GM10248 (cell line): Measurements from ENCODE around the gene TNN.

Source experiments
- CTCF ChIA-PET: fragments of 300-600 bp; sonication (Branson Sonifier 250); formaldehyde crosslinking; extraction: SDS; loops from one replicate; lab custom pipeline; 2021; ENCODE audit warnings: antibody characterized with exemption; lab: Yijun Ruan, JAX
- POLR2A ChIA-PET: fragments of 350-650 bp; sonication (Branson Sonifier 250); formaldehyde crosslinking; extraction: SDS; loops from one replicate; lab custom pipeline; 2020; ENCODE audit warnings: antibody characterized with exemption; lab: Yijun Ruan, JAX
- DNase-seq: peaks from one replicate; pipeline ENCODE4 v3.0.0; 2012; ENCODE audit errors: extremely low spot score
- TF ChIP-seq, protein P1 (sequence below): IDR thresholded peaks from 2 replicates; pipeline ENCODE4 v1.5.1; 2012; ENCODE audit warnings: mild to moderate bottlenecking, low read depth; ENCODE audit errors: extremely low read depth, missing control alignments, control extremely low read depth

TNN gene

DNA sequence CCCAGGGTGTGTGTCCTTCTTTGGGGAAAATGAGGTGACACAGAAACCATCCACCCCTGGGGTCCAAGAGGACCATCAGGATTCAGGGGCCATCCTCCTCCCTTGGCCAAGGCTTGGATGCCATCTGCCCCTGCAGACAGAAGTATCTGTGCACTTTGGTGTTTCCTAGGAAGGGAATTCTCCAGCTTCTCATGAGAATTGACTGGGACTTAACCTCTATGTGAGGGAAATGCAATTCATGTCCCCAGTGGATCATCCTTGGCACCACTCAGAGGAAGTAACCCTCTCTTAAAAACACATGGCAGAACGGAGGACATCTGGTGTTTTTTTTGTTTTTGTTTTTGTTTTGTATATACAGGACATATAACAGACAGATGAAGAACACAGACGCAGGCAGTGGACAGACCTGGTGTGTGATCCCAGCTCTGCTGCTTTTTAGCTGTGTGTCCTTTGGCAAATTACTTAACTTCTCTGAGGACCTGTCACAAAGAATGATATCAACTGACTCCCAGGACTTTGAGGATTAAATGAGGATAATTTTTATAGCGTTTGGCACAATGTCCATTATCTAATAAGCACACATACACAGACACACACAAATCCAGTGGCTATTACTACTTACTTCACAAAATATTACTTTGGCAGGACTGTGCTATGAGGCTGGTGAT lies 3.8 kb downstream of the TNN start:
- DNase-seq = no peak
- CTCF ChIA-PET = no interaction called here
- TF ChIP-seq, protein P1, sequence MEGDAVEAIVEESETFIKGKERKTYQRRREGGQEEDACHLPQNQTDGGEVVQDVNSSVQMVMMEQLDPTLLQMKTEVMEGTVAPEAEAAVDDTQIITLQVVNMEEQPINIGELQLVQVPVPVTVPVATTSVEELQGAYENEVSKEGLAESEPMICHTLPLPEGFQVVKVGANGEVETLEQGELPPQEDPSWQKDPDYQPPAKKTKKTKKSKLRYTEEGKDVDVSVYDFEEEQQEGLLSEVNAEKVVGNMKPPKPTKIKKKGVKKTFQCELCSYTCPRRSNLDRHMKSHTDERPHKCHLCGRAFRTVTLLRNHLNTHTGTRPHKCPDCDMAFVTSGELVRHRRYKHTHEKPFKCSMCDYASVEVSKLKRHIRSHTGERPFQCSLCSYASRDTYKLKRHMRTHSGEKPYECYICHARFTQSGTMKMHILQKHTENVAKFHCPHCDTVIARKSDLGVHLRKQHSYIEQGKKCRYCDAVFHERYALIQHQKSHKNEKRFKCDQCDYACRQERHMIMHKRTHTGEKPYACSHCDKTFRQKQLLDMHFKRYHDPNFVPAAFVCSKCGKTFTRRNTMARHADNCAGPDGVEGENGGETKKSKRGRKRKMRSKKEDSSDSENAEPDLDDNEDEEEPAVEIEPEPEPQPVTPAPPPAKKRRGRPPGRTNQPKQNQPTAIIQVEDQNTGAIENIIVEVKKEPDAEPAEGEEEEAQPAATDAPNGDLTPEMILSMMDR = no peak
- POLR2A ChIA-PET = no interaction called here

DNA sequence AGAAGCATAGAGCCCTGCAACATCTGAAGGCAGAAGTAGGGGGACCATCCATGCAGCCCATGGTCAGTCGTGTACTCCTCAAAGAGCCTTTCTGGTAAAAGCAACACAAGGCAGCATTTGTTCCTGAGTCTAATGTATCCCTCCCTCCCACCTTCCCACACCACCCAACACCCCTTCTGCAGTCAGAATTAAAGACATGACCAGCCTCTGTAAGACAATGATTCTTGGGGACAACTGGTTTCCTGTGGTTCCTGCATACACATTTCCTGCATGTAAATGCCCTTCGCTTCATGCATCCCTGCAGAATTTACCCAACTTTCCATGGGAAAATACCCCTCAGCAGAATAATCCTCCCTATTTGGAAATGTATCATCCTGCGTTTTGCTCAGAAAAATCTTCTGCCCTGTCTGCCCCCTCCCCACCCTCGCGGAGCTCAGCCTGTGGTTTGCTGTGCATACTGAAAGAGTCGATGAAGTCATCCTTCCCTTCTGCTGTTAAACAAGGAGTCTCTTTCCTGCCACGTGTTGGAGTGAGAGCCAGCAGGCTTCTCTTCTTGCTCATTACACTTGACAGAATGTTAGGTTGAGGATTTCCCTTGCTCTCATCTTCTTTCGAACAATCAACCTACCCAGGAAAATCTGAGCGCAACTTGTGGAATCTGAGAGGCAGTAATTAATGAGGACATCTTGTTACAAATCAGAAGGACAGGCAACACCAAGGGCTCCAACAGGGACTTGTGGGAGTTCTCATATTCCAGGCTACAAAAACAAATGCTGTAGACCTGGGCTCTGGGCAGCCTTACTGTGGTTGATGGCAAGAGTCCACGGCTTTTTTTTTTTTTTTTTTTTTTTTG lies 4.7 kb downstream of the TNN start:
- ChIA-PET CTCF (no interaction called here), POLR2A (no interaction called here)
- DNase-seq = peak; percentile 60
- TF ChIP-seq, protein P1 = no peak

DNA sequence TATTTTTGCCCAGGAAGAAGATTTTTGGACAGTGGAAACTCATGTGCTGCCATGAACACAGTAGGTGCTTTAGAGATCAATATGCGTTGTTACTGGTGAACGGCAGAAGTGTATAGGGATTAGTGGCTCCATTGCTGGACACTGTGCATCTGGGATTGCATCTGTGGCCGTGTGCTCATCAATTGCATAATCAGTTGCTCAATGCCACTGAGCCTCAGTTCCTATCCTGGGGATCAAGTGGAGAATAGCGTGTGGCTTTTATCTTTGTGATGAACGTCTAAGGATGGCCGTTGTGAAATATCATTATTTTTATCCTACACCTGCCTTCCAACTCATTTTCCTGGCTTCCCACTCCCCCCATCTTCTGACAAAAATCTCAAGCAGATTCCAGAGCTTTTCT lies 5.4 kb downstream of the TNN start:
- DNase-seq = no peak
- ChIA-PET CTCF (no interaction called here), POLR2A (no interaction called here)
- TF ChIP-seq, protein P1 = no peak

DNA sequence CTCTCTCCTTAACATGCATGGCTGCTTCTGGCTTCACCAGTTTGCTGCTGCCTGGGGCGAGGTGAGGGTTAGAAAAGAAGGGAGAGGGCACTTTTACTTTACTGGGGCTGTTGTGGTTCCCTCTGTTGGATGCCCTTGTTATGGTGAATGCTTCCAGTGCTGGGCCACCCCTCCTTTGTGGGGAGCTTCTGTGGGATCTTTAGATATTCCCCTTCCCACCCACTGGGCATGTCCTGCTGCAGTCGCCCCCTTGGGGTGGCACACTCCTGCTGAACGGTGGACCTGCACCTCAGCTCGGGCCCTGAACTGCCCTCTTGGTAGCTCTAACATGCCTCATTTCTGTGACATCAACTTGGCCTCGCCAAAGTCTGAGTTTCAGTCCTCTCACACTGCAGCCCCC lies 6.0 kb downstream of the TNN start:
- CTCF ChIA-PET = interaction anchor here (1.1 kb wide), 1 partner anchor 16 kb away, joined by 3 read pairs; no protein-coding TSS in a partner anchor
- DNase-seq = no peak
- TF ChIP-seq, protein P1 = no peak
- POLR2A ChIA-PET = no interaction called here

DNA sequence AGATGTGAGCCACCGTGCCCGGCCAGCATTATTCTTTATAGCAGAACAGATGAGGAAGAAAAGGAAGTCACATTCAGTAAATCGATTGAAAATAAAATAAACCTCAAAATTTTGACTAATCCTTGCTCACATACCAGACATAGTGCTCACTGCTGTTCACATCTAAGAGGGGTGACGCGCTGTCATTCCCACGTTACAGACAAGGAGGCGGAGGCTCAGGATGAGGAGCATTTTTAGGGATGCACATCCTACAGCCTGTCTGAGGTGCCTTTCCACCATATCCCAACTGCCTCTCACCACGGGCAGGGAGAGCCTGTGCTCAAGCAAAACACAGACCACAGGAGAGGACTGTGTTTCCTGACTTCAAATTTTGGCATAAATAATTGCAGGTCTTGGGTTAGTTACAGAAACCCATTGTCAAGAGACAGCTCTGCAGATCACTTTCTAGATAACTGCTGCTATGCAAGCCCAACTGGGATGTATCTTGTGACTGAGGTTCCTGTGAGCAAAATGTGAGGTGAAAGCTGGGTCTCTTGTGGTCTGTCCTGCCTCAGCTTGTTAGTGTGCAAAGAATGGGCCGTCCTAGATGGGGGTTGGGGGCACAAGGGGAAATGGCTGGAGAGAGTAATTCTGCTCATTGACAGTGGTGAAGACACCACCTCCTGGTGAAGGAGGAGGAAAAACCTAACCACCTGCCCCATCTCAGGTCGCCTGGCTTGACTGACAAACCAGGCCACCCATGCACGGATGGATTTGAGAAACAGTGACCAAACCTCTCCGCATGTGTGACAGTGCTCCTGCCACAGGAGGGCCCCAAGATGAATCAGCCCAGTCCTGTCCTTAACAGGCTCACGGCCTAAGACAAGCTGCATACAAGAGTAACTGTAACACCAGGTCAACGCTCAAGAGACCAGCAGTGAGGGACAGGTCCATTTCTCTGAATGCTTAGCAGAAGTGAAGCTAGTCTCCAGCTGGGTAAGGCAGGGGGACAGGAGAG lies 8.2 kb downstream of the TNN start:
- peak; percentile 34 for DNase-seq
- CTCF ChIA-PET = interaction anchor here (1.1 to 2.4 kb wide), 6 partner anchors 8 to 70 kb away, joined by 3 to 8 read pairs (median 3); partner anchors contain the start of gene TNN
- TF ChIP-seq, protein P1 = no peak
- POLR2A ChIA-PET = no interaction called here
